ENCODE results near the gene SUCLA2.
"Not testable (repeated sequence)": the region's sequence is repeated elsewhere in the genome, so short reads cannot be mapped to it uniquely, and the experiment has no call there.

Gene SUCLA2

GRCh38 chr13:47997384-47997783 lies 3.7 kb downstream of the SUCLA2 start:
- no peak for FAIRE-seq
- DNase-seq (ENCODE audit: insufficient read length, low spot score), result no peak

- DNase-seq (ENCODE audit: insufficient read length, low spot score) (no peak), FAIRE-seq (no peak)
Observed at GRCh38 chr13:47991859-47992258, 9.2 kb downstream of the SUCLA2 start.

- DNase-seq (ENCODE audit: insufficient read length, low spot score), result no peak
- FAIRE-seq, result no peak
Observed at GRCh38 chr13:47990920-47991466, 10.1 kb downstream of the SUCLA2 start.

GRCh38 chr13:47990427-47990826 lies 10.6 kb downstream of the SUCLA2 start:
- no peak for FAIRE-seq

GRCh38 chr13:47983070-47983469 lies 18.0 kb downstream of the SUCLA2 start:
- DNase-seq (ENCODE audit: insufficient read length, low spot score) (no peak), FAIRE-seq (no peak)

More at GRCh38 chr13:47990427-47990826, 10.6 kb downstream of the SUCLA2 start:
- DNase-seq (ENCODE audit: insufficient read length, low spot score), result no peak

- DNase-seq (ENCODE audit: insufficient read length, low spot score), result no peak
Observed at GRCh38 chr13:47976325-47976724, 24.7 kb downstream of the SUCLA2 start.

GRCh38 chr13:47964863-47965262 lies 36.2 kb downstream of the SUCLA2 start:
- DNase-seq (ENCODE audit: insufficient read length, low spot score), result no peak

More at GRCh38 chr13:47976325-47976724, 24.7 kb downstream of the SUCLA2 start:
- no peak for FAIRE-seq

GRCh38 chr13:47962237-47962636 lies 38.8 kb downstream of the SUCLA2 start:
- no peak for DNase-seq (ENCODE audit: insufficient read length, low spot score)
- no peak for FAIRE-seq

More at GRCh38 chr13:47964863-47965262, 36.2 kb downstream of the SUCLA2 start:
- no peak for FAIRE-seq

GRCh38 chr13:47959468-47960247 lies 41.4 kb downstream of the SUCLA2 start:
- DNase-seq (ENCODE audit: insufficient read length, low spot score) (no peak), FAIRE-seq (no peak)

GRCh38 chr13:47957073-47957472 lies 44.0 kb downstream of the SUCLA2 start:
- FAIRE-seq, result no peak

GRCh38 chr13:47955836-47956235 lies 45.2 kb downstream of the SUCLA2 start:
- no peak for FAIRE-seq

More at GRCh38 chr13:47957073-47957472, 44.0 kb downstream of the SUCLA2 start:
- DNase-seq (ENCODE audit: insufficient read length, low spot score), result no peak

GRCh38 chr13:47949799-47950198 lies 51.3 kb downstream of the SUCLA2 start:
- FAIRE-seq (no peak), DNase-seq (ENCODE audit: insufficient read length, low spot score) (no peak)

More at GRCh38 chr13:47955836-47956235, 45.2 kb downstream of the SUCLA2 start:
- no peak for DNase-seq (ENCODE audit: insufficient read length, low spot score)

GRCh38 chr13:47945738-47946137 lies 55.3 kb downstream of the SUCLA2 start:
- no peak for DNase-seq (ENCODE audit: insufficient read length, low spot score)
- no peak for FAIRE-seq

GRCh38 chr13:47945146-47945545 lies 55.9 kb downstream of the SUCLA2 start:
- FAIRE-seq; DNase-seq (ENCODE audit: insufficient read length, low spot score): not testable (repeated sequence)

GRCh38 chr13:47934371-47934770 lies 66.7 kb downstream of the SUCLA2 start:
- no peak for FAIRE-seq
- DNase-seq (ENCODE audit: insufficient read length, low spot score), result no peak

- DNase-seq (ENCODE audit: insufficient read length, low spot score) (no peak), FAIRE-seq (no peak)
Observed at GRCh38 chr13:47932950-47933923, 67.8 kb downstream of the SUCLA2 start.

- FAIRE-seq, result no peak
Observed at GRCh38 chr13:47930649-47931165, 70.4 kb downstream of the SUCLA2 start.

GRCh38 chr13:47929156-47929555 lies 71.9 kb downstream of the SUCLA2 start:
- no peak for FAIRE-seq
- DNase-seq (ENCODE audit: insufficient read length, low spot score), result no peak

More at GRCh38 chr13:47930649-47931165, 70.4 kb downstream of the SUCLA2 start:
- no peak for DNase-seq (ENCODE audit: insufficient read length, low spot score)

GRCh38 chr13:47917022-47917574 lies 84.0 kb downstream of the SUCLA2 start:
- no peak for FAIRE-seq
- DNase-seq (ENCODE audit: insufficient read length, low spot score), result no peak

GRCh38 chr13:47908197-47908902 lies 92.7 kb downstream of the SUCLA2 start:
- DNase-seq (ENCODE audit: insufficient read length, low spot score), result no peak
- no peak for FAIRE-seq

All from HTR-8/SVneo (cell line).